Measurements from ENCODE around the gene KRTAP6-2. TPM values are rescaled to one million over a fixed set of nuclear protein-coding genes. Genes with fewer than 3 reads are reported as not detected.

KRTAP6-2 gene
- total and polyA plus RNA-seq, 2 of the 8 experiments (the other 6 are each of a cell fraction or from before 2014, with no cell fraction given) = not detected

DNA sequence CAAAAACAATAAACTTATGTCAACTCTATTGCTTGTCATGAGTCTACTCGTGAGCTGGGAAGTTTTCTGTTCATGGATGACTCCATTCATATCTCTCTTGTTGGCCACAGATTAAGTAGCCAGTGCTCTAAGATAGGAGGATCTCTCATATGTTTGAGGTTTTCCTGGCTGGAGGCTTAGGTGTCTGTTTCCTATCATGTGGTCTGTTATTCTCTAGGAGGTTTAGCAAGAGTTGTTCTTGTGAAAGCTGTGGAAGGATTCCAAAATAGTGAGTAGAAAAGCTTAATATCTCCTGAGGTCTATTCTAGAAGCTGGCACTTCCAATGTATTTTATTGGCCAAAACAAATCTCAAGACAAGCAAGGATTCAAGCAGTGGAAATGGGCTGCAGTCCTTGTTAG is 30.5 kb upstream of the KRTAP6-2 start:
- no peak overlapping the region for H2AFZ ChIP-seq (ENCODE audit: low read length)
- no peak overlapping the region for H2BK20ac ChIP-seq (ENCODE audit: low read length)
- H3K56ac ChIP-seq (replicated peaks; ENCODE audit: insufficient read length, low read depth, low read length) = no peak overlapping the region
- no peak overlapping the region for H3K4me3 ChIP-seq (ENCODE audit: extremely low read depth in 1 of 4, insufficient read depth in 2 of 4, low read depth in 3 of 4, low read length in 4 of 4)
- no peak overlapping the region for H4K5ac ChIP-seq (ENCODE audit: insufficient read length, low read depth, low read length)
- CTCF ChIA-PET (ENCODE audit: partially characterized antibody) = no interaction called here
- peaks cover 7% of the 10 kb centered on the region in 2 experiments for H3K9me3 ChIP-seq (ENCODE audit: insufficient read depth in 2 of 2, low read depth in 1 of 2, low read length in 1 of 2)
- H4K20me1 ChIP-seq (replicated peaks in 1 of 2; ENCODE audit: control insufficient read depth in 1 of 2, insufficient read depth in 2 of 2, low read length in 2 of 2) = no peaks in the 10 kb centered on the region
- no peak overlapping the region for H4K91ac ChIP-seq (replicated peaks; ENCODE audit: insufficient read length, low read length)
- TF ChIP-seq CREB1 (IDR thresholded peaks at IDR 0.05) = no peak
- TF ChIP-seq CHD2 (IDR thresholded peaks at IDR 0.05; ENCODE audit: low read length) = no peak
- TF ChIP-seq RBBP5 (IDR thresholded peaks at IDR 0.05; ENCODE audit: borderline replicate concordance, low read depth, low read length) = no peak
- TF ChIP-seq YY1 (IDR thresholded peaks at IDR 0.05; ENCODE audit: low read depth, low read length) = no peak
- TF ChIP-seq KDM4A (IDR thresholded peaks at IDR 0.05; ENCODE audit: low read depth, low read length, severe bottlenecking) = no peak
- no peak for TF ChIP-seq SP2 (IDR thresholded peaks at IDR 0.05; ENCODE audit: low read length)
- TF ChIP-seq CBX8 (IDR thresholded peaks at IDR 0.05; ENCODE audit: borderline replicate concordance, low read depth, low read length) = no peak
- no peak overlapping the region for H3K23ac ChIP-seq (ENCODE audit: insufficient read length)
- FAIRE-seq (no peak), DNase-seq (ENCODE audit: low read depth in 1 of 2, low spot score in 2 of 2) (no peak)
- no peak overlapping the region for H3K4me2 ChIP-seq (ENCODE audit: insufficient read depth in 1 of 2, low read depth in 2 of 2, low read length in 2 of 2)
- H3K79me1 ChIP-seq (ENCODE audit: low read depth, low read length) = no peaks in the 10 kb centered on the region
- H3K9ac ChIP-seq (replicated peaks in 1 of 4; ENCODE audit: extremely low read depth in 1 of 4, low read depth in 3 of 4, low read length in 3 of 4) = no peak overlapping the region
- H2BK12ac ChIP-seq (ENCODE audit: low read depth, low read length) = no peak overlapping the region
- H3K27ac ChIP-seq (ENCODE audit: low read depth, low read length) = no peak overlapping the region
- H3K79me2 ChIP-seq (ENCODE audit: control insufficient read depth in 1 of 2, insufficient read depth in 2 of 2, low read length in 2 of 2) = no peaks in the 10 kb centered on the region
- no peak overlapping the region for H2BK15ac ChIP-seq (ENCODE audit: low read length)
- H2BK5ac ChIP-seq (ENCODE audit: low read depth, low read length) = no peak overlapping the region
- 83% methylated on average over 1 of the region's 1 CpG; no CpG with 5 or more reads in 1 of the 2 experiments for WGBS, 2 experiments (ENCODE audit: extremely low coverage in 1 of 2, insufficient coverage in 1 of 2, insufficient read length in 1 of 2, insufficient replicate concordance in 2 of 2, low coverage in 1 of 2, low lambda C conversion rate in 2 of 2, missing lambda C conversion rate in 1 of 2)
- no peaks in the 10 kb centered on the region for H3K36me3 ChIP-seq (ENCODE audit: control insufficient read depth in 2 of 4, insufficient read depth in 4 of 4, low read length in 3 of 4)
- H3K4me1 ChIP-seq (replicated peaks in 1 of 4; ENCODE audit: control insufficient read depth in 3 of 4, insufficient read depth in 4 of 4, low read length in 3 of 4) = peaks cover 0 to 2% (median 0%) of the 10 kb centered on the region in 4 experiments; a peak in 2 of 7 replicates
- POLR2A ChIA-PET (ENCODE audit: partially characterized antibody) = no interaction called here
- no peak overlapping the region for H3K14ac ChIP-seq (ENCODE audit: insufficient read length)
- H4K8ac ChIP-seq (ENCODE audit: extremely low read depth, insufficient read depth, low read length) = no peak overlapping the region
- H3K27me3 ChIP-seq (replicated peaks in 1 of 4; ENCODE audit: control insufficient read depth in 3 of 4, extremely low read depth in 1 of 4, insufficient read depth in 3 of 4, low read length in 3 of 4) = peaks cover 0 to 1% (median 0%) of the 10 kb centered on the region in 4 experiments; a peak in 1 of 7 replicates
- H3K4ac ChIP-seq (replicated peaks; ENCODE audit: insufficient read length, low read depth, low read length) = no peak overlapping the region
- H2AK5ac ChIP-seq (ENCODE audit: low read depth, low read length) = no peak overlapping the region
- H3K18ac ChIP-seq (ENCODE audit: extremely low read depth, low read length) = no peak overlapping the region
- no peaks in the 10 kb centered on the region for H3K23me2 ChIP-seq (ENCODE audit: low read depth, low read length)
- no peak overlapping the region for H2BK120ac ChIP-seq (replicated peaks; ENCODE audit: low read depth, low read length)
